HepG2 (cell line): ENCODE results near the gene HRG. TPM values are rescaled to one million over a fixed set of nuclear protein-coding genes. Genes with fewer than 3 reads are reported as not detected.
A peak's percentile ranks its signal among the peaks of the same experiment; 100 is the strongest.

Experiments
- PCBP1 ChIP-seq: fragments of 200-400 bp; formaldehyde crosslinking; IDR thresholded peaks from 2 replicates; pipeline ENCODE4 v1.6.1; 2017; ENCODE audit warnings: mild to moderate bottlenecking, low read depth, low read length, borderline replicate concordance
- PHF8 ChIP-seq: sonication (generic); formaldehyde crosslinking; IDR thresholded peaks from 2 replicates; pipeline ENCODE4 v1.5.0; 2020; ENCODE audit warnings: missing genetic modification reagents
- POLR2AphosphoS5 ChIP-seq: IDR thresholded peaks from 2 replicates; pipeline ENCODE4 v1.6.1; 2012; ENCODE audit warnings: low read depth, low read length
- RARA ChIP-seq: IDR thresholded peaks from 2 replicates; pipeline ENCODE4 v1.6.1; 2016; ENCODE audit warnings: missing genetic modification reagents, missing compliant biosample characterization
- SAFB2 ChIP-seq: sonication (generic); formaldehyde crosslinking; IDR thresholded peaks from 2 replicates; pipeline ENCODE4 v1.5.1; 2020; ENCODE audit warnings: missing genetic modification reagents, low read depth, mild to moderate bottlenecking, borderline replicate concordance
- SOX5 ChIP-seq: IDR thresholded peaks from 2 replicates; pipeline ENCODE4 v1.6.1; 2016; ENCODE audit warnings: borderline replicate concordance
- ZNF160 ChIP-seq: sonication (generic); formaldehyde crosslinking; IDR thresholded peaks from 2 replicates; pipeline ENCODE4 v1.8.0; 2022; ENCODE audit warnings: mild to moderate bottlenecking, inconsistent platforms, missing genetic modification reagents
- ZNF292 ChIP-seq: sonication (generic); formaldehyde crosslinking; IDR thresholded peaks from 2 replicates; pipeline ENCODE4 v1.8.1; 2022; ENCODE audit warnings: mild to moderate bottlenecking, low read depth, missing genetic modification reagents, borderline replicate concordance
- ZNF616 ChIP-seq: sonication (generic); formaldehyde crosslinking; IDR thresholded peaks from 2 replicates; pipeline ENCODE4 v1.5.0; 2020; ENCODE audit warnings: low read depth, mild to moderate bottlenecking, missing genetic modification reagents
- polyA plus RNA-seq, 8 experiments: library from polyadenylated mRNA; depleted of rRNA in 3 of 8; stranded (reverse) in 7 of 8; unstranded in 1 of 8; fragments of >200 nt; fragmentation: Illumina TruSeq in 4 of 8; extraction: Trizol in 4 of 8; gene quantifications; 2 replicates each; pipeline versions ENCODE4 v1.2.1 to v1.2.3, GENCODE V29; 2011 to 2016; ENCODE audit warnings: low read depth in 4 of 8, missing spikeins in 1 of 8, mixed read lengths in 1 of 8; ENCODE audit not compliant: insufficient read depth in 1 of 8
- total RNA-seq, 5 experiments: library from RNA; depleted of rRNA; stranded (reverse); fragments of >200 nt; fragmentation: Illumina TruSeq; extraction: Trizol; gene quantifications; 2 replicates each; pipeline ENCODE4 v1.2.3, GENCODE V29; 2016; ENCODE audit warnings: low read depth in 1 of 5
- TF ChIP-seq, protein P1 (sequence below): sonication (generic); formaldehyde crosslinking; IDR thresholded peaks from 2 replicates; pipeline ENCODE4 v1.5.0; 2020; ENCODE audit warnings: missing genetic modification reagents
- TF ChIP-seq, protein P2 (sequence below): sonication (generic); formaldehyde crosslinking; IDR thresholded peaks from 2 replicates; pipeline ENCODE4 v1.5.1; 2020; ENCODE audit warnings: mild to moderate bottlenecking, missing genetic modification reagents, borderline replicate concordance
- TF ChIP-seq, protein P3 (sequence below): sonication (generic); formaldehyde crosslinking; IDR thresholded peaks from 2 replicates; pipeline ENCODE4 v1.4.0; 2020; ENCODE audit warnings: low read depth, mild to moderate bottlenecking, missing genetic modification reagents
- TF ChIP-seq, protein P4 (sequence below): sonication (generic); formaldehyde crosslinking; IDR thresholded peaks from 2 replicates; pipeline ENCODE4 v1.4.0; 2020; ENCODE audit warnings: missing genetic modification reagents, borderline replicate concordance

Gene HRG
- total and polyA plus RNA-seq, 2 of the 13 experiments (the other 11 are each of a cell fraction or from before 2014, with no cell fraction given), result 0.09 to 0.11 TPM

DNA sequence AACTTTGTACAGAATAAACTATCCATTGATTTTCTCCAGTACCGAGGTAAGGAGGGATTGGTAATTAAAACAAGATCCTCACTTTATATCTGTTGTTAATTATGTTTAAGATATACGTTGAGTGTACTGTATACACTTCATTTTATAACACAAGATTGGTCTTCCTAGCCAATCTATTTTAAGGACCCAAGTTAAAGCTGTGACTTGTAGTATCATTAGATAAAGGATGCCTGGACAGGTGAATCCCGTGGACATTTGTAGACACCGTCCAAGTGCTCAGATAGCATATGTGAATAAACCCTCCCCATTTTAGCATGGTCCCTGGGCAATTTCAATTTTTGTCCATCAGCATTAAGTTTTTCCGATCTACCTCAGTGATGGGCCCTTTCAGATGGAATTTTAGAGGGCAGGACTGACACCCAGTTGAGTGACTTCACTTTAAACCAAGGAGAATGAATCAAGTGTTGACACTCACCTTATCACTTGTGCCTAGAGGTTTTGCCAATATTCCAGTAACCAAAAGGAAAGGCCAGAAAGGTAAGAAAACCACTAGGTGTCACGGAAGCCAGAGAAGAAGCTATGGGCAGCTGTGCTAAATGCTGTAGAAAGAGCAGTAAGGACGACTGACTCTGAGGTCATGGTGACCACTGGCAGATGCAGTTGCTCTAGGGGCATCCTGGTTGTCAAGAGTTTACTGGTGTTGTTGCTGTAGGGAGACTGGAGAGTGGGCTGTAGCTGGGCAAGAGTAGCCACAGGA is 43.7 kb upstream of the HRG start (continued):
- TF ChIP-seq ZNF616 (0 out of 2 replicates have a peak, but pooled peaks have one; percentile 42), RARA (CRISPR knock-in tag) (peak; percentile 31; the same call in 1 of the 2 replicates), SAFB2 (CRISPR knock-in tag) (no peak; the same call in 1 of the 2 replicates), SOX5 (CRISPR knock-in tag) (0 out of 2 replicates have a peak, but pooled peaks have one; percentile 2), PHF8 (CRISPR knock-in tag) (0 out of 2 replicates have a peak, but pooled peaks have one; percentile 24), ZNF160 (CRISPR knock-in tag) (no peak), ZNF292 (CRISPR knock-in tag) (no peak), PCBP1 (no peak), POLR2AphosphoS5 (peak; percentile 85)
- TF ChIP-seq, protein P1, sequence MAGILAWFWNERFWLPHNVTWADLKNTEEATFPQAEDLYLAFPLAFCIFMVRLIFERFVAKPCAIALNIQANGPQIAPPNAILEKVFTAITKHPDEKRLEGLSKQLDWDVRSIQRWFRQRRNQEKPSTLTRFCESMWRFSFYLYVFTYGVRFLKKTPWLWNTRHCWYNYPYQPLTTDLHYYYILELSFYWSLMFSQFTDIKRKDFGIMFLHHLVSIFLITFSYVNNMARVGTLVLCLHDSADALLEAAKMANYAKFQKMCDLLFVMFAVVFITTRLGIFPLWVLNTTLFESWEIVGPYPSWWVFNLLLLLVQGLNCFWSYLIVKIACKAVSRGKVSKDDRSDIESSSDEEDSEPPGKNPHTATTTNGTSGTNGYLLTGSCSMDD (CRISPR knock-in tag), result no peak
- TF ChIP-seq, protein P2, sequence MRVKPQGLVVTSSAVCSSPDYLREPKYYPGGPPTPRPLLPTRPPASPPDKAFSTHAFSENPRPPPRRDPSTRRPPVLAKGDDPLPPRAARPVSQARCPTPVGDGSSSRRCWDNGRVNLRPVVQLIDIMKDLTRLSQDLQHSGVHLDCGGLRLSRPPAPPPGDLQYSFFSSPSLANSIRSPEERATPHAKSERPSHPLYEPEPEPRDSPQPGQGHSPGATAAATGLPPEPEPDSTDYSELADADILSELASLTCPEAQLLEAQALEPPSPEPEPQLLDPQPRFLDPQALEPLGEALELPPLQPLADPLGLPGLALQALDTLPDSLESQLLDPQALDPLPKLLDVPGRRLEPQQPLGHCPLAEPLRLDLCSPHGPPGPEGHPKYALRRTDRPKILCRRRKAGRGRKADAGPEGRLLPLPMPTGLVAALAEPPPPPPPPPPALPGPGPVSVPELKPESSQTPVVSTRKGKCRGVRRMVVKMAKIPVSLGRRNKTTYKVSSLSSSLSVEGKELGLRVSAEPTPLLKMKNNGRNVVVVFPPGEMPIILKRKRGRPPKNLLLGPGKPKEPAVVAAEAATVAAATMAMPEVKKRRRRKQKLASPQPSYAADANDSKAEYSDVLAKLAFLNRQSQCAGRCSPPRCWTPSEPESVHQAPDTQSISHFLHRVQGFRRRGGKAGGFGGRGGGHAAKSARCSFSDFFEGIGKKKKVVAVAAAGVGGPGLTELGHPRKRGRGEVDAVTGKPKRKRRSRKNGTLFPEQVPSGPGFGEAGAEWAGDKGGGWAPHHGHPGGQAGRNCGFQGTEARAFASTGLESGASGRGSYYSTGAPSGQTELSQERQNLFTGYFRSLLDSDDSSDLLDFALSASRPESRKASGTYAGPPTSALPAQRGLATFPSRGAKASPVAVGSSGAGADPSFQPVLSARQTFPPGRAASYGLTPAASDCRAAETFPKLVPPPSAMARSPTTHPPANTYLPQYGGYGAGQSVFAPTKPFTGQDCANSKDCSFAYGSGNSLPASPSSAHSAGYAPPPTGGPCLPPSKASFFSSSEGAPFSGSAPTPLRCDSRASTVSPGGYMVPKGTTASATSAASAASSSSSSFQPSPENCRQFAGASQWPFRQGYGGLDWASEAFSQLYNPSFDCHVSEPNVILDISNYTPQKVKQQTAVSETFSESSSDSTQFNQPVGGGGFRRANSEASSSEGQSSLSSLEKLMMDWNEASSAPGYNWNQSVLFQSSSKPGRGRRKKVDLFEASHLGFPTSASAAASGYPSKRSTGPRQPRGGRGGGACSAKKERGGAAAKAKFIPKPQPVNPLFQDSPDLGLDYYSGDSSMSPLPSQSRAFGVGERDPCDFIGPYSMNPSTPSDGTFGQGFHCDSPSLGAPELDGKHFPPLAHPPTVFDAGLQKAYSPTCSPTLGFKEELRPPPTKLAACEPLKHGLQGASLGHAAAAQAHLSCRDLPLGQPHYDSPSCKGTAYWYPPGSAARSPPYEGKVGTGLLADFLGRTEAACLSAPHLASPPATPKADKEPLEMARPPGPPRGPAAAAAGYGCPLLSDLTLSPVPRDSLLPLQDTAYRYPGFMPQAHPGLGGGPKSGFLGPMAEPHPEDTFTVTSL (CRISPR knock-in tag), result no peak
- TF ChIP-seq, protein P3, sequence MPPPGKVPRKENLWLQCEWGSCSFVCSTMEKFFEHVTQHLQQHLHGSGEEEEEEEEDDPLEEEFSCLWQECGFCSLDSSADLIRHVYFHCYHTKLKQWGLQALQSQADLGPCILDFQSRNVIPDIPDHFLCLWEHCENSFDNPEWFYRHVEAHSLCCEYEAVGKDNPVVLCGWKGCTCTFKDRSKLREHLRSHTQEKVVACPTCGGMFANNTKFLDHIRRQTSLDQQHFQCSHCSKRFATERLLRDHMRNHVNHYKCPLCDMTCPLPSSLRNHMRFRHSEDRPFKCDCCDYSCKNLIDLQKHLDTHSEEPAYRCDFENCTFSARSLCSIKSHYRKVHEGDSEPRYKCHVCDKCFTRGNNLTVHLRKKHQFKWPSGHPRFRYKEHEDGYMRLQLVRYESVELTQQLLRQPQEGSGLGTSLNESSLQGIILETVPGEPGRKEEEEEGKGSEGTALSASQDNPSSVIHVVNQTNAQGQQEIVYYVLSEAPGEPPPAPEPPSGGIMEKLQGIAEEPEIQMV, result no peak
- TF ChIP-seq, protein P4, sequence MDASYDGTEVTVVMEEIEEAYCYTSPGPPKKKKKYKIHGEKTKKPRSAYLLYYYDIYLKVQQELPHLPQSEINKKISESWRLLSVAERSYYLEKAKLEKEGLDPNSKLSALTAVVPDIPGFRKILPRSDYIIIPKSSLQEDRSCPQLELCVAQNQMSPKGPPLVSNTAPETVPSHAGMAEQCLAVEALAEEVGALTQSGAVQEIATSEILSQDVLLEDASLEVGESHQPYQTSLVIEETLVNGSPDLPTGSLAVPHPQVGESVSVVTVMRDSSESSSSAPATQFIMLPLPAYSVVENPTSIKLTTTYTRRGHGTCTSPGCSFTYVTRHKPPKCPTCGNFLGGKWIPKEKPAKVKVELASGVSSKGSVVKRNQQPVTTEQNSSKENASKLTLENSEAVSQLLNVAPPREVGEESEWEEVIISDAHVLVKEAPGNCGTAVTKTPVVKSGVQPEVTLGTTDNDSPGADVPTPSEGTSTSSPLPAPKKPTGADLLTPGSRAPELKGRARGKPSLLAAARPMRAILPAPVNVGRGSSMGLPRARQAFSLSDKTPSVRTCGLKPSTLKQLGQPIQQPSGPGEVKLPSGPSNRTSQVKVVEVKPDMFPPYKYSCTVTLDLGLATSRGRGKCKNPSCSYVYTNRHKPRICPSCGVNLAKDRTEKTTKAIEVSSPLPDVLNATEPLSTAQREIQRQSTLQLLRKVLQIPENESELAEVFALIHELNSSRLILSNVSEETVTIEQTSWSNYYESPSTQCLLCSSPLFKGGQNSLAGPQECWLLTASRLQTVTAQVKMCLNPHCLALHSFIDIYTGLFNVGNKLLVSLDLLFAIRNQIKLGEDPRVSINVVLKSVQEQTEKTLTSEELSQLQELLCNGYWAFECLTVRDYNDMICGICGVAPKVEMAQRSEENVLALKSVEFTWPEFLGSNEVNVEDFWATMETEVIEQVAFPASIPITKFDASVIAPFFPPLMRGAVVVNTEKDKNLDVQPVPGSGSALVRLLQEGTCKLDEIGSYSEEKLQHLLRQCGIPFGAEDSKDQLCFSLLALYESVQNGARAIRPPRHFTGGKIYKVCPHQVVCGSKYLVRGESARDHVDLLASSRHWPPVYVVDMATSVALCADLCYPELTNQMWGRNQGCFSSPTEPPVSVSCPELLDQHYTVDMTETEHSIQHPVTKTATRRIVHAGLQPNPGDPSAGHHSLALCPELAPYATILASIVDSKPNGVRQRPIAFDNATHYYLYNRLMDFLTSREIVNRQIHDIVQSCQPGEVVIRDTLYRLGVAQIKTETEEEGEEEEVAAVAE, result peak; percentile 61; the same call in 1 of the 2 replicates
